ENCODE data around the gene TBX4.
"Not testable (repeated sequence)": the region's sequence is repeated elsewhere in the genome, so short reads cannot be mapped to it uniquely, and the experiment has no call there.

Gene TBX4

DNA sequence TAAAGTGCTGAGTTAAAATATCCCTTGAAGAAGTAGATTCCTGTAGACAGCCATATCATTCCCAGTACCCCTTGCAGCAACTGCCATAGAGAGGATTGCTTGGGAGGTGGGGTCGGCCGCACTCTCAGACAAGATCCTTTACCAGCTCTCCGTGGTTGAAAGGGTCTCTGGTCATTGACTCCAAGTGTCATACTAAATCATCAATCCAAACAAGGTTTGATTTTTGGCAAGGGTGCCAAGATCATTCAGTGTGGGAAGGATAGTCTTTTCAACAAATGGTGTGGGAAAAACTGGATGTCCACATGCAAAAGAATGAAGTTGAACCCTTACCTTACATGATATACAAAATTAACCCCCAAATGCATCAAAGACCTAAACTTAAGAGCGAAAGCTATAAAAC lies 30.8 kb upstream of the TBX4 start:
- no peak overlapping the region for H3K9ac ChIP-seq (ENCODE audit: low read depth in 1 of 2, low read length in 2 of 2)
- H3K4me3 ChIP-seq (ENCODE audit: low read depth in 1 of 2, low read length in 2 of 2) = no peak overlapping the region
- H3K36me3 ChIP-seq (ENCODE audit: control insufficient read depth in 1 of 2, insufficient read depth in 2 of 2, low read length in 2 of 2) = no peaks in the 10 kb centered on the region
- peaks cover 12 to 38% of the 10 kb centered on the region in 2 donors for H3K27me3 ChIP-seq (ENCODE audit: control insufficient read depth in 1 of 2, insufficient read depth in 2 of 2, low read length in 2 of 2)
- H3K27ac ChIP-seq (ENCODE audit: low read depth, low read length) = no peak overlapping the region
- no peaks in the 10 kb centered on the region for H3K4me1 ChIP-seq (ENCODE audit: control insufficient read depth in 1 of 2, insufficient read depth in 2 of 2, low read length in 2 of 2)
- H3K9me3 ChIP-seq (ENCODE audit: control insufficient read depth in 1 of 2, low read length in 2 of 2) = no peaks in the 10 kb centered on the region

DNA sequence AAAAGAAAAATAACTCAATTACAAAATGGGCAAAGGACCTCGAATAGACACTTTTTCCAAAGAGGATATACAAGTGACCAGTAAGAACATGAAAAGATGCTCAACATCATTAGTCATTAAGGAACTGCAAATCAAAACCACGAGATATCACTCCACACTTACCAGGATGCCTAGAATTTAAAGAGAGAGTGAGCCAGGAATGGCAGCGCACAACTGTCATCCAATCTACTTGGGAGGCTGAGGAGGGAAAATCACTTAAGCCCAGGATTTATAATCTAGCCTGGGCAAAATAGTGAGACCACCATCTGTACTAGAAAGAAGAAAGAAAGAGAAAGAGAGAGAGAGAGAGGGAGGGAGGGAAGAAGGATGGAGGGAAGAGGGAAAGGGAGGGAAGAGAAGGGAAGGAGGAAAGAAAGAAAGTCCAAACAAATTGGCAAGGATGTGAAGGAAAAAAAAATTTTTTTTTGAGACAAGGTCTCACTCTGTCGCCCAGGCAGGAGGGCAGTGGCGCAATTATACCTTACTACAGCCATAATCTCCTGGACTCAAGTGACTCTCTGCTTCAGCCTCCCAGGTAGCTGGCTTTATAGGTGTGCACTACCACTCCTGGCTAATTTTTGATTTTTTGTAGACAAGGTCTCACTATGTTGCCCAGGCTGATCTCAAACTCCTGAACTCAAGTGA lies 30.0 kb upstream of the TBX4 start:
- Histone ChIP-seq H3K4me1 (ENCODE audit: control insufficient read depth in 1 of 2, insufficient read depth in 2 of 2, low read length in 2 of 2) (no peaks in the 10 kb centered on the region), H3K4me3 (ENCODE audit: low read depth in 1 of 2, low read length in 2 of 2) (no peak overlapping the region), H3K27ac (ENCODE audit: low read depth, low read length) (no peak overlapping the region), H3K36me3 (ENCODE audit: control insufficient read depth in 1 of 2, insufficient read depth in 2 of 2, low read length in 2 of 2) (no peaks in the 10 kb centered on the region), H3K27me3 (ENCODE audit: control insufficient read depth in 1 of 2, insufficient read depth in 2 of 2, low read length in 2 of 2) (peaks cover 12 to 38% of the 10 kb centered on the region in 2 donors), H3K9me3 (ENCODE audit: control insufficient read depth in 1 of 2, low read length in 2 of 2) (no peaks in the 10 kb centered on the region), H3K9ac (ENCODE audit: low read depth in 1 of 2, low read length in 2 of 2) (no peak overlapping the region)

DNA sequence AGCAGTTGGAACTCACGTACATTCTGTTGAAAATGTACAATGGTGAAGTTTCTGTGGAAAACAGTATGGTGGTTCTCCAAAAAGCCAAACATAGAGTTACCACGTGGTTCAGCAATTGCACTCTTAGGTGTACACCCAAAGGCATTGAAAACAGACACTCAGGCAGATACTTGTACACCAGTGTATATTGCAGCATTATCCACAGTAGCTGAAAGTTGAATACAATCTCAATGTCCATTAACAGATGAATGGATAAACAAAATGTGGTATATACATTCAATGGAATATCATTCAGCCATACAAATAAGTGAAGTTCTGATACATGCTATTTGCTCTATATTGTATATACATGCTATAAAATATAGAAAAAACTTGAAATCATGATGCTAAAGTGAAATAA lies 29.4 kb upstream of the TBX4 start:
- H3K4me1 ChIP-seq (ENCODE audit: control insufficient read depth in 1 of 2, insufficient read depth in 2 of 2, low read length in 2 of 2) = no peaks in the 10 kb centered on the region
- no peaks in the 10 kb centered on the region for H3K9me3 ChIP-seq (ENCODE audit: control insufficient read depth in 1 of 2, low read length in 2 of 2)
- H3K4me3 ChIP-seq (ENCODE audit: low read depth in 1 of 2, low read length in 2 of 2) = no peak overlapping the region
- H3K27ac ChIP-seq (ENCODE audit: low read depth, low read length) = no peak overlapping the region
- H3K9ac ChIP-seq (ENCODE audit: low read depth in 1 of 2, low read length in 2 of 2) = no peak overlapping the region
- no peaks in the 10 kb centered on the region for H3K36me3 ChIP-seq (ENCODE audit: control insufficient read depth in 1 of 2, insufficient read depth in 2 of 2, low read length in 2 of 2)
- H3K27me3 ChIP-seq (ENCODE audit: control insufficient read depth in 1 of 2, insufficient read depth in 2 of 2, low read length in 2 of 2) = peaks cover 12 to 38% of the 10 kb centered on the region in 2 donors

DNA sequence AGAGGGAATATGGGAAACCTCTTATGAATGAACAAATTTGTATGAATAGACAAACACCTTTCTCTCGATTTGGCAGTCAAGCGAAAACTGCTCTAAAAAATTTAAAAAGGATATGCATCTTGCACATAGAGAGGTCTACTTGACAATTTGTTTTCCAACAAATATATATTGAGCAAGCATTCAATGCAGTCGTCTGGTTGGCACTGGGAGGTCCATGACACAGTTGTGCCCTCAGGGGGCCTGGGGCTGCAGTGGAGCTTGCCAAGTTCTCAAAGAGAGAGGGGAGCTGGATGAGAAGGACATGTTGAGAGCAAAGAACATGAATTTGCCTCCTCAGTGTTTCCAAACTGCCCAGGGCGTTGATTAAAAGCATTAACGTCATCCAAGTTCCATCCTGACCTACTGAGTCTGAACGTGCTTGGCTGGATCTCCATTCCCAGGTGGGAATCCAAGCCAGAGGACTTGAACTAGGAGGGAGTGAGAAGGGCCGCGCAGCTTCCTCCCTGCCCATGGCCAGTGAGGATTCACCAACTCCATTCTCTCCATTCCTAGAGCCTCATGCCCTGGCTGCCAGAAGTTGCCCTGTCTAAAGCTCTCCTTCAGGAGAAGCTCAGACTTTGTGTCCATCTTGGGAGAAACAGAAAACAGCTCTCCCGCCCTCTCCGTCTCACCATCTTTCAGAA lies 28.1 kb upstream of the TBX4 start:
- H3K4me3 ChIP-seq (ENCODE audit: low read depth in 1 of 2, low read length in 2 of 2) = no peak overlapping the region
- no peak overlapping the region for H3K9ac ChIP-seq (ENCODE audit: low read depth in 1 of 2, low read length in 2 of 2)
- no peaks in the 10 kb centered on the region for H3K36me3 ChIP-seq (ENCODE audit: control insufficient read depth in 1 of 2, insufficient read depth in 2 of 2, low read length in 2 of 2)
- H3K27ac ChIP-seq (ENCODE audit: low read depth, low read length) = no peak overlapping the region
- H3K9me3 ChIP-seq (ENCODE audit: control insufficient read depth in 1 of 2, low read length in 2 of 2) = no peaks in the 10 kb centered on the region
- peaks cover 12 to 38% of the 10 kb centered on the region in 2 donors for H3K27me3 ChIP-seq (ENCODE audit: control insufficient read depth in 1 of 2, insufficient read depth in 2 of 2, low read length in 2 of 2)
- no peaks in the 10 kb centered on the region for H3K4me1 ChIP-seq (ENCODE audit: control insufficient read depth in 1 of 2, insufficient read depth in 2 of 2, low read length in 2 of 2)

DNA sequence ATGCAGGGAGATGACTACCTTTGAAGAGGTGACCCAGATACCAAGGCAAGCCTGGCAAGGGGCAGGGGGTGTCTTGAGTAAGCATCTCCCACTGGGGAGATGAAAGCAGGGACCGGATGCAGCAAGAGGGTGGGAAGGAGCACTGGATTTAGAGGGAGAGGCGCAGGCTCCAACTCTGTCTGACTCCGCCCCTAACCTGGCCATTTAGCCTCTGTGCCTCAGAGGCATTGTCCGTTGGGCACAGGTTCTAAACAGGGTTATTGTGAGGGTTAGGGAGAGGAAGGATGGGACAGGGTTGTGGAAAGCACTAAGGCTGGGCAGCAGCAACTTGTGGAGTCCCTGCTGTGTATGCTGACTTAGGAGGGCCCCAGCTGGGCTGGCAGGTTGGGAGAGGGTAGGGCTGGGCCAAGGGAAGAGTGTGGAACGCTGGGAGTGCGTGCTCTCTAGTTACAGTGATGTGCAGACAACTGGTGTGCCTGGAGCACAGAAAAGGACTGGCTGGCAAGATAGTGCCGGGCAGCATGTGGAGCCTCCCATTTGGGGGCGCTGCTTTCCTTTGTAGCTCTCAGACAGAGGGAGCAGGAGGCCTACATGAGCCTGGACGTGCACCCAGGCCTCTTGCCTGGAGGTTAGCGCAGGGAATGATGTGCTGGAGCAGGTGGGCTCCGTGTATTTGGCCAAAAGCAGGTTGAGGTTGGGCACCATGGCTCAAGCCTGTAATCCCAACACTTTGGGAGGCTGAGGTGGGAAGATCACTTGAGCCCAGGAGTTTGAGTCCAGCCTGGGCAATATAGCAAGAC lies 26.3 kb upstream of the TBX4 start:
- H3K36me3 ChIP-seq (ENCODE audit: control insufficient read depth in 1 of 2, insufficient read depth in 2 of 2, low read length in 2 of 2) = no peaks in the 10 kb centered on the region
- H3K4me1 ChIP-seq (ENCODE audit: control insufficient read depth in 1 of 2, insufficient read depth in 2 of 2, low read length in 2 of 2) = no peaks in the 10 kb centered on the region
- H3K9me3 ChIP-seq (ENCODE audit: control insufficient read depth in 1 of 2, low read length in 2 of 2) = no peaks in the 10 kb centered on the region
- no peak overlapping the region for H3K9ac ChIP-seq (ENCODE audit: low read depth in 1 of 2, low read length in 2 of 2)
- H3K27ac ChIP-seq (ENCODE audit: low read depth, low read length) = no peak overlapping the region
- H3K27me3 ChIP-seq (ENCODE audit: control insufficient read depth in 1 of 2, insufficient read depth in 2 of 2, low read length in 2 of 2) = peaks cover 3 to 30% of the 10 kb centered on the region in 2 donors
- no peak overlapping the region for H3K4me3 ChIP-seq (ENCODE audit: low read depth in 1 of 2, low read length in 2 of 2)

DNA sequence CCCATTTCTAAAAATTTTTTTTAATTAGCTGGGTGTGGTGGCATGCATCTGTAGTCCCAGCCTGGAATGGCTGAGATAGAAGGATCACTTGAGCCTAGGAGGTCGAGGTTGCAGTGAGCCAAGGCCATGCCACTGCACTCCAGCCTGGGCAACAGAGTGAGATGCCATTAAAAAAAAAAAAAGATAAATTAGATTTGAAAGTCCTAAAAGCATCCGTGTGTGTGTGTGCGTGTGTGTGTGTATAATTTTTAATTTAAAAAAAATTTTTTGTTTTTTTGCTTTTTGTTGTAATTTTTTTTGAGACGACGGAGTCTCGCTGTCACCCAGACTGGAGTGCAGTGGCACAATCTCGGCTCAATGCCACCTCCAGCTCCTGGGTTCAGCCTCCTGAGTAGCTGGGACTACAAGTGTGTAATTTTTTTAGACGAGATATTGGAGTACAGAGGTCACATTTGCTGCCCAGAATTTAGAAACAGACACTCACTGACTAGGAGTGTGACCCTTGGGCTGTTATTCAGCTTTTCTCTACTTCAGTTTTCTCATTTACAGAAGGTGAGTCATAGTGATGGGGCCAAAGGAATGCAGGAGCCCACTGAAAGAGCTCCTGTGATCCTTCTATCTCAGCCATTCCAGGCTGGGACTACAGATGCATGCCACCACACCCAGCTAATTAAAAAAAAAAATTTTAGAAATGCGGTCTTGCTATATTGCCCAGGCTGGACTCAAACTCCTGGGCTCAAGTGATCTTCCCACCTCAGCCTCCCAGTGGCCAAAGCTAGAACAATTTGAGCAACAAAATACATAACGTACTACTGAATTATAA lies 25.5 kb upstream of the TBX4 start:
- H3K4me1 ChIP-seq (ENCODE audit: control insufficient read depth in 1 of 2, insufficient read depth in 2 of 2, low read length in 2 of 2) = no peaks in the 10 kb centered on the region
- no peak overlapping the region for H3K9ac ChIP-seq (ENCODE audit: low read depth in 1 of 2, low read length in 2 of 2)
- H3K27ac ChIP-seq (ENCODE audit: low read depth, low read length) = no peak overlapping the region
- no peaks in the 10 kb centered on the region for H3K36me3 ChIP-seq (ENCODE audit: control insufficient read depth in 1 of 2, insufficient read depth in 2 of 2, low read length in 2 of 2)
- H3K27me3 ChIP-seq (ENCODE audit: control insufficient read depth in 1 of 2, insufficient read depth in 2 of 2, low read length in 2 of 2) = peaks cover 3 to 24% of the 10 kb centered on the region in 2 donors
- no peak overlapping the region for H3K4me3 ChIP-seq (ENCODE audit: low read depth in 1 of 2, low read length in 2 of 2)
- no peaks in the 10 kb centered on the region for H3K9me3 ChIP-seq (ENCODE audit: control insufficient read depth in 1 of 2, low read length in 2 of 2)

DNA sequence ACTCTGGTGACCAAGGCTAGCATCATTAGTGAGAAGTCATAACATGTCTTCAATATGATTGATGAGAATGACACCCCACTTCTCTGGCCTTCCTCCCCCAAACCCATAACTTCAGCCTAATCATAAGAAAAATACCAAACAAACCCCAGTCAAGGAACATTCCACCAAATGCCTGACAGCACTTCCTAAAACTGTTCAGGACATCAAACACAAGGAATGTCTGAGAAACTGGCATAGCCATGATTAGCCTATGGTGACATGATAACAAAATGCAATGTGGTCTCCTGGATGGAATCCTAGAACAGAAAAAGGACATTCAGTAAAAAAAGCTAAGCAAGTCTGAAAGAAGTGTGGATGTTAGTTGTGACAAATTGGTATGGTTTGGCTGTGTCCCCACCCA lies 24.7 kb upstream of the TBX4 start:
- H3K27ac ChIP-seq (ENCODE audit: low read depth, low read length) = no peak overlapping the region
- peaks cover 3 to 19% of the 10 kb centered on the region in 2 donors for H3K27me3 ChIP-seq (ENCODE audit: control insufficient read depth in 1 of 2, insufficient read depth in 2 of 2, low read length in 2 of 2)
- H3K9ac ChIP-seq (ENCODE audit: low read depth in 1 of 2, low read length in 2 of 2) = no peak overlapping the region
- no peaks in the 10 kb centered on the region for H3K4me1 ChIP-seq (ENCODE audit: control insufficient read depth in 1 of 2, insufficient read depth in 2 of 2, low read length in 2 of 2)
- H3K4me3 ChIP-seq (ENCODE audit: low read depth in 1 of 2, low read length in 2 of 2) = no peak overlapping the region
- no peaks in the 10 kb centered on the region for H3K36me3 ChIP-seq (ENCODE audit: control insufficient read depth in 1 of 2, insufficient read depth in 2 of 2, low read length in 2 of 2)
- no peaks in the 10 kb centered on the region for H3K9me3 ChIP-seq (ENCODE audit: control insufficient read depth in 1 of 2, low read length in 2 of 2)

DNA sequence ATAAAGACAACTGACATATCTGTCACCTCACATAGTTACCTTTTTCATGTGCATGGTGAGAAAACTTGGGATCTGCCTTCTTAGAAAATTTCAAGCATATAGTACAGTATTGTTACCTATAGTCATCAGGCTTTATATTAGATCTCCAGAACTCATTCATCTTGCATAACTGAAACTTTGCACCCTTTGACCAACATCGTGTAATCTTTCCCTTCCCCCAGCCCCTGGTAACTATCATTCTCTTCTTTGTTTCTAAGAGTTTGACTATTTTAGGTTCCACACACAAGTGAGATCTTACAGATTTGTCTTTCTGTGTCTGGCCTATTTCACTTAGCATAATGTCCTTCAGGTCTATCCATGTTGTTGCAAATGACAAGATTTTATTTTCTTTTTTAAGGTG lies 22.9 kb upstream of the TBX4 start:
- H3K4me3 ChIP-seq (ENCODE audit: low read depth in 1 of 2, low read length in 2 of 2) = no peak overlapping the region
- no peaks in the 10 kb centered on the region for H3K4me1 ChIP-seq (ENCODE audit: control insufficient read depth in 1 of 2, insufficient read depth in 2 of 2, low read length in 2 of 2)
- peaks cover 3 to 6% of the 10 kb centered on the region in 2 donors for H3K27me3 ChIP-seq (ENCODE audit: control insufficient read depth in 1 of 2, insufficient read depth in 2 of 2, low read length in 2 of 2)
- no peaks in the 10 kb centered on the region for H3K9me3 ChIP-seq (ENCODE audit: control insufficient read depth in 1 of 2, low read length in 2 of 2)
- no peak overlapping the region for H3K27ac ChIP-seq (ENCODE audit: low read depth, low read length)
- H3K36me3 ChIP-seq (ENCODE audit: control insufficient read depth in 1 of 2, insufficient read depth in 2 of 2, low read length in 2 of 2) = no peaks in the 10 kb centered on the region
- no peak overlapping the region for H3K9ac ChIP-seq (ENCODE audit: low read depth in 1 of 2, low read length in 2 of 2)

DNA sequence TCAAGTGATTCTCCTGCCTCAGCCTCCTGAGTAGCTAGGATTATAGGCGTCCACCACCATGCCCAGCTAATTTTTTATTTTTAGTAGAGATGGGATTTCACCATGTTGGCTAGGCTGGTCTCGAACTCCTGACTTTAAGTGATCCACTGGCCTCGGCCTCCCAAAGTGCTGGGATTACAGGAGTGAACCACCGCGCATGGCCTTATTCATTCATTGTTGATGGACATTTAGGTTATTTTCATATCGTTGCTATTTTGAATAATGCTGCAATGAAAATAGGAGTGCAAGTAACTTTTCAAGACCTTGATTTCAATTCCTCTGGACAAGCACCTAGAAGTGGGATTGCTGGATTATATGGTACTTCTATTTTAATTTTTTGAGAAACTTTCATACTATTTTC lies 22.4 kb upstream of the TBX4 start:
- not testable (repeated sequence) for H3K36me3 ChIP-seq (ENCODE audit: control insufficient read depth in 1 of 2, insufficient read depth in 2 of 2, low read length in 2 of 2); H3K9me3 ChIP-seq (ENCODE audit: control insufficient read depth in 1 of 2, low read length in 2 of 2); H3K4me3 ChIP-seq (ENCODE audit: low read depth in 1 of 2, low read length in 2 of 2); H3K27me3 ChIP-seq (ENCODE audit: control insufficient read depth in 1 of 2, insufficient read depth in 2 of 2, low read length in 2 of 2); H3K4me1 ChIP-seq (ENCODE audit: control insufficient read depth in 1 of 2, insufficient read depth in 2 of 2, low read length in 2 of 2); H3K9ac ChIP-seq (ENCODE audit: low read depth in 1 of 2, low read length in 2 of 2); H3K27ac ChIP-seq (ENCODE audit: low read depth, low read length)
